MCF 10A (cell line): Measurements from ENCODE around the gene TCEAL7. TPM values are rescaled to one million over a fixed set of nuclear protein-coding genes. Genes with fewer than 3 reads are reported as not detected.
"Not testable (repeated sequence)": the region's sequence is repeated elsewhere in the genome, so short reads cannot be mapped to it uniquely, and the experiment has no call there.

Experiments used
- BruUV-seq: library from RNA; stranded (reverse); fragments of 400-500 nt; replicated peaks from 2 replicates; lab custom pipeline; 2021; lab: Mats Ljungman, UMichigan
- CTCF ChIA-PET: fragments of 300-600 bp; sonication (Branson Sonifier 250); formaldehyde crosslinking; extraction: SDS; loops from one replicate; lab custom pipeline; 2021; ENCODE audit warnings: antibody characterized with exemption, inconsistent platforms; lab: Yijun Ruan, JAX
- POLR2A ChIA-PET: fragments of 300-600, 350-650 bp; sonication (Branson Sonifier 250); formaldehyde crosslinking; extraction: SDS; loops from one replicate; lab custom pipeline; 2020; ENCODE audit warnings: antibody characterized with exemption, inconsistent platforms; lab: Yijun Ruan, JAX
- DNase-seq: peaks from one replicate; pipeline ENCODE4 v3.0.0-alpha.2; 2018; ENCODE audit not compliant: unreplicated experiment
- H3K27ac Mint-ChIP-seq: one replicate; pipeline ENCODE4 v1.8.0; 2022; ENCODE audit warnings: mild to moderate bottlenecking, low read depth, mixed read lengths; ENCODE audit not compliant: unreplicated experiment
- H3K27me3 Mint-ChIP-seq: one replicate; pipeline ENCODE4 v1.8.0; 2022; ENCODE audit warnings: mixed read lengths; ENCODE audit not compliant: insufficient read depth, unreplicated experiment
- H3K36me3 Mint-ChIP-seq: one replicate; pipeline ENCODE4 v1.8.0; 2022; ENCODE audit warnings: mild to moderate bottlenecking, moderate library complexity, mixed read lengths; ENCODE audit not compliant: insufficient read depth, unreplicated experiment
- H3K4me1 Mint-ChIP-seq: one replicate; pipeline ENCODE4 v1.8.0; 2022; ENCODE audit warnings: mixed read lengths; ENCODE audit not compliant: insufficient read depth, unreplicated experiment
- H3K4me3 Mint-ChIP-seq: one replicate; pipeline ENCODE4 v1.8.0; 2022; ENCODE audit warnings: mild to moderate bottlenecking, moderate library complexity, mixed read lengths; ENCODE audit not compliant: unreplicated experiment
- H3K9me3 Mint-ChIP-seq: one replicate; pipeline ENCODE4 v1.8.0; 2022; ENCODE audit warnings: mixed read lengths; ENCODE audit not compliant: unreplicated experiment
- intact Hi-C: fragments of 100-400 bp; cut with micrococcal nuclease; formaldehyde crosslinking; loops from 2 replicates; pipeline ENCODE4 v1.14.1; 2022
- total RNA-seq: library from RNA; stranded (reverse); gene quantifications from 2 replicates; pipeline ENCODE4 v1.2.3, GENCODE V29; 2022
- TF ChIP-seq, protein P1 (sequence below): fragments of 200-600 bp; IDR thresholded peaks from one replicate; pipeline ENCODE4 v1.8.0; 2022; ENCODE audit warnings: antibody characterized with exemption, mild to moderate bottlenecking; ENCODE audit not compliant: unreplicated experiment

The TCEAL7 gene
- total RNA-seq, 1 experiment from 2014 or later, result not detected

- Mint-ChIP-seq H3K4me3 (peak within 1 kb of the TSS; percentile 93), H3K4me1 (peaks cover 6% of the 10 kb centered on the region), H3K27me3 (peaks cover 52% of the 10 kb centered on the region), H3K36me3 (peaks cover 25% of the 10 kb centered on the region), H3K27ac (peak within 1 kb of the TSS; percentile 89), H3K9me3 (no peaks in the 10 kb centered on the region)
- ChIA-PET CTCF (interaction anchor here (0.5 to 2.2 kb wide), 3 partner anchors 13 to 108 kb away, joined by 4 to 11 read pairs (median 8); no protein-coding TSS in a partner anchor), POLR2A (interaction anchor here (0.6 to 3.2 kb wide), 17 partner anchors 9 to 124 kb away, joined by 3 to 51 read pairs (median 5); partner anchors contain the start of gene BEX3)
- DNase-seq, result peak; percentile 55
- intact Hi-C loops, result loop anchor here (1.0 kb wide), 1 partner anchor 97 kb away; no protein-coding TSS in a partner anchor
- TF ChIP-seq, protein P1, sequence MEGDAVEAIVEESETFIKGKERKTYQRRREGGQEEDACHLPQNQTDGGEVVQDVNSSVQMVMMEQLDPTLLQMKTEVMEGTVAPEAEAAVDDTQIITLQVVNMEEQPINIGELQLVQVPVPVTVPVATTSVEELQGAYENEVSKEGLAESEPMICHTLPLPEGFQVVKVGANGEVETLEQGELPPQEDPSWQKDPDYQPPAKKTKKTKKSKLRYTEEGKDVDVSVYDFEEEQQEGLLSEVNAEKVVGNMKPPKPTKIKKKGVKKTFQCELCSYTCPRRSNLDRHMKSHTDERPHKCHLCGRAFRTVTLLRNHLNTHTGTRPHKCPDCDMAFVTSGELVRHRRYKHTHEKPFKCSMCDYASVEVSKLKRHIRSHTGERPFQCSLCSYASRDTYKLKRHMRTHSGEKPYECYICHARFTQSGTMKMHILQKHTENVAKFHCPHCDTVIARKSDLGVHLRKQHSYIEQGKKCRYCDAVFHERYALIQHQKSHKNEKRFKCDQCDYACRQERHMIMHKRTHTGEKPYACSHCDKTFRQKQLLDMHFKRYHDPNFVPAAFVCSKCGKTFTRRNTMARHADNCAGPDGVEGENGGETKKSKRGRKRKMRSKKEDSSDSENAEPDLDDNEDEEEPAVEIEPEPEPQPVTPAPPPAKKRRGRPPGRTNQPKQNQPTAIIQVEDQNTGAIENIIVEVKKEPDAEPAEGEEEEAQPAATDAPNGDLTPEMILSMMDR, result no peak
- no TSS peak for BruUV-seq
Measured at GRCh38 chrX:103356130-103356798, 26.2 kb downstream of the TCEAL7 start, which contains the start of gene TCEAL9. TCEAL9 (plus strand) TSS chrX:103356506; CDS start chrX:103357685, 1,179 bp downstream.

- DNase-seq, result no peak
- no TSS peak for BruUV-seq
- Mint-ChIP-seq H3K27me3 (peaks cover 52% of the 10 kb centered on the region), H3K4me1 (peaks cover 6% of the 10 kb centered on the region), H3K27ac (peak overlapping the region; percentile 89), H3K36me3 (peaks cover 25% of the 10 kb centered on the region), H3K9me3 (no peaks in the 10 kb centered on the region), H3K4me3 (peak overlapping the region; percentile 93)
- TF ChIP-seq, protein P1, result no peak
- CTCF ChIA-PET, result interaction anchor here (0.8 to 2.2 kb wide), 2 partner anchors 18 to 107 kb away, joined by 5 to 8 read pairs; no protein-coding TSS in a partner anchor
- intact Hi-C loops, result loop anchor here (1.0 kb wide), 1 partner anchor 96 kb away; no protein-coding TSS in a partner anchor
- POLR2A ChIA-PET, result interaction anchor here (1.0 to 3.2 kb wide), 11 partner anchors 8 to 107 kb away, joined by 3 to 51 read pairs (median 8); partner anchors contain the start of gene BEX3
Measured at GRCh38 chrX:103356858-103357257, 26.8 kb downstream of the TCEAL7 start.

DNA sequence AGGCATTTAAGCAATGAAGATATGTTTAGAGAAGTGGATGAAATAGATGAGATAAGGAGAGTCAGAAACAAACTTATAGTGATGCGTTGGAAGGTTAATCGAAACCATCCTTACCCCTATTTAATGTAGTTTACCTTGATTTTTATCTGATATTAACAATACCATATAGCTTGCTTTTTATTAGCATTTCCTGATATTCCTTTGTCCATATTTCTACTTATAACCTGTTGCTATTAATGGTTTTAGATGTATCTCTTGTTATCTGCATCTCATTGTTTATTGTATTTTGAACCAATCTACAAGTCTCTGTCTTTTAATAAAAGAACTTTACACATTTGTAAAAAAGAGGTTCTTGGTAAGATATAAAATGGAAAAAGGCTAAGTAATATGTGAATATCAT, 27.8 kb downstream of the TCEAL7 start:
- Mint-ChIP-seq H3K4me1 (peaks cover 9% of the 10 kb centered on the region), H3K9me3 (no peaks in the 10 kb centered on the region), H3K36me3 (peaks cover 25% of the 10 kb centered on the region), H3K4me3 (peak overlapping the region; percentile 93), H3K27ac (peak overlapping the region; percentile 89), H3K27me3 (peaks cover 52% of the 10 kb centered on the region)
- no peak for DNase-seq
- CTCF ChIA-PET, result interaction anchor here (0.8 to 2.2 kb wide), 2 partner anchors 19 to 106 kb away, joined by 5 to 8 read pairs; no protein-coding TSS in a partner anchor
- TF ChIP-seq, protein P1, result no peak
- POLR2A ChIA-PET, result interaction anchor here (1.0 to 3.2 kb wide), 7 partner anchors 10 to 106 kb away, joined by 3 to 51 read pairs (median 17); partner anchors contain the start of gene BEX3
- TSS peak; percentile 72 for BruUV-seq
- intact Hi-C loops, result no loop called here

DNA sequence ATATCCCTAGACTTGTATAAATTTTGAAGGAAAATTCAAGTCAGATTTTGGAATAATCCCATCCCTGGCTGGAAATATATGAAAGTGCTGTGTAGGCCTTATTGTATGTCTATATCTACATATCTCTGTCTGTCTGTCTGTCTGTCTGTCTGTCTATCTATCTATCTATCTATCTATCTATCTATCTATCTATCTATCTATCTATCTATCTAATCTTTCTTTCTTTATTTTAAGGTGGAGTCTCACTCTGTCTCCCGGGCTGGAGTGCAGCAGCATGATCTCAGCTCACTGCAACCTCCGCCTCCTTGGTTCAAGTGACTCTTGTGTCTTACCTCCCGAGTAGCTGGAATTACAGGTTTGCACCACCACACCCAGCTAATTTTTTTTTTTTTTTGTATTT, 29.6 kb downstream of the TCEAL7 start:
- POLR2A ChIA-PET, result interaction anchor here (0.6 to 0.7 kb wide), 2 partner anchors 104 to 701 kb away, joined by 3 read pairs; partner anchors contain the start of gene TCEAL8
- peaks cover 12% of the 10 kb centered on the region for H3K4me1 Mint-ChIP-seq

More for the DNA sequence above, 29.6 kb downstream of the TCEAL7 start:
- Mint-ChIP-seq H3K27me3 (peaks cover 52% of the 10 kb centered on the region), H3K27ac (peak overlapping the region; percentile 64), H3K36me3 (peaks cover 25% of the 10 kb centered on the region)
- BruUV-seq, DNase-seq, H3K4me3 Mint-ChIP-seq, H3K9me3 Mint-ChIP-seq, CTCF ChIA-PET, intact Hi-C loops: not testable (repeated sequence)
